Measurements from ENCODE around the gene RFX4.
"Not testable (repeated sequence)": the region's sequence is repeated elsewhere in the genome, so short reads cannot be mapped to it uniquely, and the experiment has no call there.

Gene RFX4

GRCh38 chr12:106722837-106723236 lies 140.0 kb downstream of the RFX4 start:
- H3K4me3 ChIP-seq (ENCODE audit: low read length): no peak overlapping the region
- DNase-seq (ENCODE audit: low read depth): no peak
- TF ChIP-seq CTCF (IDR thresholded peaks at IDR 0.05; ENCODE audit: insufficient read depth, low read depth, low read length, missing control alignments): no peak

- no peak for TF ChIP-seq CTCF (IDR thresholded peaks at IDR 0.05; ENCODE audit: insufficient read depth, low read depth, low read length, missing control alignments)
- no peak for DNase-seq (ENCODE audit: low read depth)
- H3K4me3 ChIP-seq (ENCODE audit: low read length): no peak overlapping the region
These were observed 140.6 kb downstream of the RFX4 start for GRCh38 chr12:106723416-106723815.

- no peak for TF ChIP-seq CTCF (IDR thresholded peaks at IDR 0.05; ENCODE audit: insufficient read depth, low read depth, low read length, missing control alignments)
- no peak for DNase-seq (ENCODE audit: low read depth)
- H3K4me3 ChIP-seq (ENCODE audit: low read length): no peak overlapping the region
These were observed 141.3 kb downstream of the RFX4 start for GRCh38 chr12:106724116-106724515.

GRCh38 chr12:106724934-106725333 lies 142.1 kb downstream of the RFX4 start:
- no peak for DNase-seq (ENCODE audit: low read depth)
- no peak for TF ChIP-seq CTCF (IDR thresholded peaks at IDR 0.05; ENCODE audit: insufficient read depth, low read depth, low read length, missing control alignments)
- no peak overlapping the region for H3K4me3 ChIP-seq (ENCODE audit: low read length)

GRCh38 chr12:106726603-106727202 lies 143.9 kb downstream of the RFX4 start:
- not testable (repeated sequence) for DNase-seq (ENCODE audit: low read depth); H3K4me3 ChIP-seq (ENCODE audit: low read length)

- DNase-seq (ENCODE audit: low read depth): no peak
- no peak for TF ChIP-seq CTCF (IDR thresholded peaks at IDR 0.05; ENCODE audit: insufficient read depth, low read depth, low read length, missing control alignments)
- no peak overlapping the region for H3K4me3 ChIP-seq (ENCODE audit: low read length)
These were observed 146.8 kb downstream of the RFX4 start for GRCh38 chr12:106729611-106730010.

GRCh38 chr12:106732890-106733289 lies 150.1 kb downstream of the RFX4 start:
- no peak overlapping the region for H3K4me3 ChIP-seq (ENCODE audit: low read length)
- no peak for DNase-seq (ENCODE audit: low read depth)
- no peak for TF ChIP-seq CTCF (IDR thresholded peaks at IDR 0.05; ENCODE audit: insufficient read depth, low read depth, low read length, missing control alignments)

Data from epithelial cell of esophagus (primary cell).